Keratinocyte (primary cell): ENCODE results near the gene MPV17L. TPM values are rescaled to one million over a fixed set of nuclear protein-coding genes. Genes with fewer than 3 reads are reported as not detected.

Experiments
- DNase-seq: peaks from one replicate; pipeline ENCODE4 v3.0.0-alpha.2; 2011; ENCODE audit warnings: low read depth, missing footprints, low spot score
- FAIRE-seq: peaks from 2 replicates; lab custom pipeline; 2011; peaks lifted over from hg19 to GRCh38; lab: Jason Lieb, UNC
- H2AFZ ChIP-seq: 2 replicates; pipeline ENCODE4 v1.6.0; 2012; ENCODE audit warnings: low read length, control low read depth, inconsistent platforms; ENCODE audit not compliant: control insufficient read depth
- H3K27ac ChIP-seq: 2 replicates; pipeline ENCODE4 v1.5.1; 2011; ENCODE audit warnings: low read length; ENCODE audit not compliant: control insufficient read depth, insufficient read depth
- H3K27me3 ChIP-seq: 3 replicates; pipeline ENCODE4 v1.6.0; 2011; ENCODE audit warnings: low read length; ENCODE audit not compliant: control insufficient read depth, insufficient read depth; ENCODE audit errors: extremely low read depth
- H3K36me3 ChIP-seq, 2 experiments: 2 replicates in 1 of 2; 3 replicates in 1 of 2; pipeline ENCODE4 v1.5.1; 2011; ENCODE audit warnings: low read length in 2 of 2, mild to moderate bottlenecking in 1 of 2; ENCODE audit not compliant: control insufficient read depth in 2 of 2, insufficient read depth in 2 of 2; ENCODE audit errors: extremely low read depth in 1 of 2
- H3K4me1 ChIP-seq: 3 replicates; pipeline ENCODE4 v1.5.1; 2011; ENCODE audit warnings: low read length; ENCODE audit not compliant: control insufficient read depth, insufficient read depth; ENCODE audit errors: extremely low read depth
- H3K4me2 ChIP-seq: 3 replicates; pipeline ENCODE4 v1.6.0; 2011; ENCODE audit warnings: low read depth, low read length; ENCODE audit not compliant: control insufficient read depth, insufficient read depth; ENCODE audit errors: extremely low read depth
- H3K4me3 ChIP-seq, 3 experiments: fragments of 200-600 bp in 1 of 3; sonication (generic) in 1 of 3; 2 replicates in 2 of 3; 3 replicates in 1 of 3; pipeline ENCODE4 v1.5.1; 2011 to 2016; ENCODE audit warnings: low read length in 3 of 3, mild to moderate bottlenecking in 3 of 3, control low read depth in 2 of 3, inconsistent platforms in 1 of 3, low read depth in 1 of 3, mixed read lengths in 1 of 3, mixed run types in 1 of 3, moderate library complexity in 1 of 3; ENCODE audit not compliant: control insufficient read depth in 2 of 3, insufficient read depth in 2 of 3; ENCODE audit errors: extremely low read depth in 1 of 3
- H3K79me2 ChIP-seq: 2 replicates; pipeline ENCODE4 v1.6.0; 2012; ENCODE audit warnings: low read length; ENCODE audit not compliant: control insufficient read depth, insufficient read depth
- H3K9ac ChIP-seq: 3 replicates; pipeline ENCODE4 v1.6.0; 2011; ENCODE audit warnings: low read length; ENCODE audit not compliant: control insufficient read depth, insufficient read depth; ENCODE audit errors: extremely low read depth
- H3K9me1 ChIP-seq: 3 replicates; pipeline ENCODE4 v1.6.0; 2011; ENCODE audit warnings: low read length; ENCODE audit not compliant: control insufficient read depth, insufficient read depth; ENCODE audit errors: extremely low read depth
- H3K9me3 ChIP-seq: 2 replicates; pipeline ENCODE4 v1.5.1; 2012; ENCODE audit warnings: low read depth, low read length; ENCODE audit not compliant: control insufficient read depth
- H4K20me1 ChIP-seq: 3 replicates; pipeline ENCODE4 v1.6.0; 2011; ENCODE audit warnings: low read length; ENCODE audit not compliant: control insufficient read depth, insufficient read depth; ENCODE audit errors: extremely low read depth
- CTCF ChIP-seq, 3 experiments: IDR thresholded peaks in 1 of 3; conservative IDR thresholded peaks in 1 of 3; optimal IDR thresholded peaks in 1 of 3; 2 replicates in 2 of 3; 3 replicates in 1 of 3; pipeline versions ENCODE3 to v1.5.1; 2011; ENCODE audit warnings: low read length in 3 of 3, mild to moderate bottlenecking in 3 of 3, moderate library complexity in 2 of 3, control low read depth in 1 of 3, inconsistent platforms in 1 of 3; ENCODE audit not compliant: insufficient read depth in 2 of 3; ENCODE audit errors: extremely low read depth in 1 of 3
- EZH2 ChIP-seq: IDR thresholded peaks from one replicate; pipeline ENCODE4 v1.6.1; 2012; ENCODE audit warnings: inconsistent platforms, mild to moderate bottlenecking, low read length, moderate library complexity
- dilution Hi-C: fragments of 300-500 bp; cut with MboI; formaldehyde crosslinking; loops from one replicate; pipeline ENCODE4 v1.7.0; 2020; ENCODE audit warnings: low sequenced_read_pairs; ENCODE audit not compliant: extremely low pct_ligation_motif_present
- polyA plus RNA-seq, 5 experiments: library from polyadenylated mRNA; depleted of rRNA in 3 of 5; stranded (reverse) in 3 of 5; stranded (forward) in 1 of 5; unstranded in 1 of 5; fragments of >200 nt; gene quantifications; 1 replicate in 1 of 5; 2 replicates in 3 of 5; 3 replicates in 1 of 5; pipeline versions ENCODE4 v1.2.1 to v1.2.3, GENCODE V29; 2011 to 2012; ENCODE audit warnings: missing spikeins in 2 of 5, low read depth in 1 of 5, low replicate concordance in 1 of 5

MPV17L gene
- polyA plus RNA-seq, 1 donor (not counting 4 experiments of a cell fraction or from before 2014, with no cell fraction given) = 0.39 TPM

- dilution Hi-C loops = no loop called here
- Histone ChIP-seq H3K79me2 (no peaks in the 10 kb centered on the region), H2AFZ (no peak overlapping the region), H3K4me3 (no peak overlapping the region), H3K4me1 (no peaks in the 10 kb centered on the region), H3K36me3 (no peaks in the 10 kb centered on the region), H3K27me3 (no peaks in the 10 kb centered on the region), H3K4me2 (no peak overlapping the region), H3K9me1 (no peaks in the 10 kb centered on the region), H3K9me3 (no peaks in the 10 kb centered on the region), H3K9ac (no peak overlapping the region), H3K27ac (no peak overlapping the region), H4K20me1 (no peaks in the 10 kb centered on the region)
- TF ChIP-seq EZH2 (no peak), CTCF (optimal IDR thresholded peaks at IDR 0.05 in 1 of 3, IDR thresholded peaks at IDR 0.05 in 1 of 3, conservative IDR thresholded peaks at IDR 0.05 in 1 of 3; ENCODE audit: extremely low read depth in 1 of 3, insufficient read depth in 2 of 3, low read length in 3 of 3) (no peak)
- DNase-seq (no peak), FAIRE-seq (no peak)
Measured at GRCh38 chr16:15445450-15445849, 49.9 kb downstream of the MPV17L start.

DNA sequence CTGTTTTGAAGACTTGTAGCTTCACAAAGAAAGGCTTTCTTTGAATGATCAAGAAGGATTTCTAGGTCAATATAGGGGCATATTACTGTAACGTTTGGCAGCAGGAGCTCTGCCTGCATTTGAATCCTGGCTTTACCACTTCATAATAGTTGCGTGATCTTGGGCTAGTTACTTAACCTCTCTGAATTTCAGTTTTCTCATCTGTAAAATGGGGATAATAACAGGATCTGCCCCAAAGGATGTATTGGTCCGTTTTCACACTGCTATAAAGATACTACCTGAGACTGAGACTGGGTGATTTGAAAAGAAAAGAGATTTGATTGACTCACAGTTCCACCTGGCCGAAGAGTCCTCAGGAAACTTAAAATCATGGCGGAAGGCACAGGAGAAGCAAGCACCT lies 51.3 kb downstream of the MPV17L start:
- no peaks in the 10 kb centered on the region for H3K79me2 ChIP-seq
- dilution Hi-C loops = no loop called here
- no peaks in the 10 kb centered on the region for H3K9me1 ChIP-seq
- no peak overlapping the region for H2AFZ ChIP-seq
- no peaks in the 10 kb centered on the region for H3K9me3 ChIP-seq
- H3K27me3 ChIP-seq = no peaks in the 10 kb centered on the region
- DNase-seq (no peak), FAIRE-seq (no peak)
- H3K9ac ChIP-seq = no peak overlapping the region
- no peak overlapping the region for H3K27ac ChIP-seq
- no peaks in the 10 kb centered on the region for H4K20me1 ChIP-seq
- TF ChIP-seq EZH2 (no peak), CTCF (optimal IDR thresholded peaks at IDR 0.05 in 1 of 3, IDR thresholded peaks at IDR 0.05 in 1 of 3, conservative IDR thresholded peaks at IDR 0.05 in 1 of 3; ENCODE audit: extremely low read depth in 1 of 3, insufficient read depth in 2 of 3, low read length in 3 of 3) (no peak)
- H3K4me2 ChIP-seq = no peak overlapping the region
- no peaks in the 10 kb centered on the region for H3K36me3 ChIP-seq
- no peaks in the 10 kb centered on the region for H3K4me1 ChIP-seq
- no peak overlapping the region for H3K4me3 ChIP-seq
